AG04450 (cell line): ENCODE measurements around the gene HOXC12. TPM values are rescaled to one million over a fixed set of nuclear protein-coding genes. Genes with fewer than 3 reads are reported as not detected.

Experiments used
- CTCF ChIA-PET: fragments of 300-600, 350-600 bp; formaldehyde crosslinking; extraction: SDS; loops from one replicate; lab custom pipeline; 2022; ENCODE audit warnings: antibody characterized with exemption, inconsistent platforms; lab: Charles Lee
- POLR2A ChIA-PET: fragments of 350-600 bp; formaldehyde crosslinking; extraction: SDS; loops from one replicate; lab custom pipeline; 2021; ENCODE audit warnings: antibody characterized with exemption, inconsistent platforms; lab: Yijun Ruan, JAX
- DNase-seq: peaks from one replicate; pipeline ENCODE4 v3.0.0-alpha.2; 2011; ENCODE audit warnings: low read depth, low spot score
- H3K27ac ChIP-seq: one replicate; pipeline ENCODE4 v1.5.1; 2012; ENCODE audit warnings: low read depth, low read length, control low read depth
- H3K27me3 ChIP-seq: one replicate; pipeline ENCODE4 v1.6.0; 2012; ENCODE audit warnings: low read length; ENCODE audit not compliant: control insufficient read depth, insufficient read depth
- H3K4me3 ChIP-seq: 2 replicates; pipeline ENCODE4 v1.5.1; 2011; ENCODE audit warnings: mild to moderate bottlenecking, low read depth, low read length, control low read depth
- H3K9me3 ChIP-seq: 2 replicates; pipeline ENCODE4 v1.5.1; 2012; ENCODE audit warnings: low read length; ENCODE audit not compliant: control insufficient read depth, insufficient read depth
- polyA plus RNA-seq: library from polyadenylated mRNA; depleted of rRNA; stranded (reverse); fragments of >200 nt; gene quantifications from 2 replicates; pipeline ENCODE4 v1.2.3, GENCODE V29; 2011
- TF ChIP-seq, protein P1 (sequence below): IDR thresholded peaks from 2 replicates; pipeline ENCODE4 v1.5.1; 2011; ENCODE audit warnings: low read depth, low read length, control low read depth, inconsistent platforms

Gene HOXC12
- polyA plus RNA-seq, 1 experiment: not detected

DNA sequence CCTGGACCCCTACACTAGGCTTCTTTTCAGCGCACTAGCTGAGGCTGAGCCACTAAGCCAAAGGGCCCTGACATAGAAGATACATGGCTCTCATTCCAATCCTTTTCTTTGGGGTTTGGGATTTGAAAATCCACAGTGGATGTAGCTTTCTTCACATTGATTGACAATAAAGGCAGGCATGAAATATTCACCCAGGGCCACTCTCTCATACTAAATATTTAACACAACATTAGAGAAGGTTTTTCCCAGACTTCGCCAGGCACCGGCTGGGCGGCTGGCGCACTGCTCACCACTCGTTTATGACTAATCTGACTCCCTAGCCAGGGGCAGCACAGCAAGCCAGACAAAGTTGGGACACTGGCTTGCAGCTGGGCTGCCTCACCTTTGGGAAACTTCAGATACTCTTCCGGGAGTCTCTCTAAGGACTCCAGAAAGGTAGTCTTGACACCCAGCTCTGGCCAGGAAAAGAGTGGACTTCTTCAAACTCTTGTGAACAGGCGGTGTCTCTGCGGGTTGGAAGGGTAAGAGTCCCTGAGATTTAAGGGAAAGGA lies 17.5 kb downstream of the HOXC12 start:
- TF ChIP-seq, protein P1, sequence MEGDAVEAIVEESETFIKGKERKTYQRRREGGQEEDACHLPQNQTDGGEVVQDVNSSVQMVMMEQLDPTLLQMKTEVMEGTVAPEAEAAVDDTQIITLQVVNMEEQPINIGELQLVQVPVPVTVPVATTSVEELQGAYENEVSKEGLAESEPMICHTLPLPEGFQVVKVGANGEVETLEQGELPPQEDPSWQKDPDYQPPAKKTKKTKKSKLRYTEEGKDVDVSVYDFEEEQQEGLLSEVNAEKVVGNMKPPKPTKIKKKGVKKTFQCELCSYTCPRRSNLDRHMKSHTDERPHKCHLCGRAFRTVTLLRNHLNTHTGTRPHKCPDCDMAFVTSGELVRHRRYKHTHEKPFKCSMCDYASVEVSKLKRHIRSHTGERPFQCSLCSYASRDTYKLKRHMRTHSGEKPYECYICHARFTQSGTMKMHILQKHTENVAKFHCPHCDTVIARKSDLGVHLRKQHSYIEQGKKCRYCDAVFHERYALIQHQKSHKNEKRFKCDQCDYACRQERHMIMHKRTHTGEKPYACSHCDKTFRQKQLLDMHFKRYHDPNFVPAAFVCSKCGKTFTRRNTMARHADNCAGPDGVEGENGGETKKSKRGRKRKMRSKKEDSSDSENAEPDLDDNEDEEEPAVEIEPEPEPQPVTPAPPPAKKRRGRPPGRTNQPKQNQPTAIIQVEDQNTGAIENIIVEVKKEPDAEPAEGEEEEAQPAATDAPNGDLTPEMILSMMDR: no peak
- H3K27ac ChIP-seq: no peak overlapping the region
- H3K27me3 ChIP-seq: peaks cover 97% of the 10 kb centered on the region
- no peak overlapping the region for H3K4me3 ChIP-seq
- ChIA-PET POLR2A (no interaction called here), CTCF (no interaction called here)
- DNase-seq: no peak
- peaks cover 12% of the 10 kb centered on the region for H3K9me3 ChIP-seq

DNA sequence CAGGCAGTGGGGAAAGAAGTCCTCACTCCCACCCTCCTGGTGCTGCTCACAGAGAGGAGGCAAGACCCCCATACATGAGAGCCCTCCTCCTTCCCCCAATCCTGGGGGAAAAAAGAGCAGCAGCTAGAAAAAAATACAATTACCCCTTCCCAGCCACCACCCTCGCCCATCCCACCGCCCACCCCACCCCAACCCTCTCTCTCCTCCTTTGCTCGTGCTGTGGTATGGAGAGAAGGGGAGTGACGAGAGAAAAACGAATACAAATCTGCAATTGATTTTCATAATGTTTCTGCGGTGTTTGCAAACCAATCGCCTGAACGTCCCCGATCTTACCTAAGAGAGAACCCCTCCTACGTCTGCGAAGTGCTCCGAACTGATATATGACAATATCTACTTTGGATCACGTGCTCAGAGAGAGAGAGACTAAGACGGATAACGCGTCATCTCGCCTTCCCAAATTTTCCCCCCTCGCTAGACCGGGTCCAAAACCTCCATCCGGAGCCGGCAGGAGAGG lies 18.1 kb downstream of the HOXC12 start, which contains the start of gene HOXC11:
Gene HOXC11 (plus strand): TSS at position 405 of the 514 bp plus-strand sequence. CDS start 116 bp downstream, outside the sequence.
- Histone ChIP-seq H3K9me3 (peaks cover 12% of the 10 kb centered on the region), H3K4me3 (no peak within 1 kb of the TSS), H3K27ac (no peak within 1 kb of the TSS), H3K27me3 (peaks cover 96% of the 10 kb centered on the region)
- no peak for DNase-seq
- CTCF ChIA-PET: no interaction called here
- POLR2A ChIA-PET: no interaction called here
- TF ChIP-seq, protein P1: no peak

DNA sequence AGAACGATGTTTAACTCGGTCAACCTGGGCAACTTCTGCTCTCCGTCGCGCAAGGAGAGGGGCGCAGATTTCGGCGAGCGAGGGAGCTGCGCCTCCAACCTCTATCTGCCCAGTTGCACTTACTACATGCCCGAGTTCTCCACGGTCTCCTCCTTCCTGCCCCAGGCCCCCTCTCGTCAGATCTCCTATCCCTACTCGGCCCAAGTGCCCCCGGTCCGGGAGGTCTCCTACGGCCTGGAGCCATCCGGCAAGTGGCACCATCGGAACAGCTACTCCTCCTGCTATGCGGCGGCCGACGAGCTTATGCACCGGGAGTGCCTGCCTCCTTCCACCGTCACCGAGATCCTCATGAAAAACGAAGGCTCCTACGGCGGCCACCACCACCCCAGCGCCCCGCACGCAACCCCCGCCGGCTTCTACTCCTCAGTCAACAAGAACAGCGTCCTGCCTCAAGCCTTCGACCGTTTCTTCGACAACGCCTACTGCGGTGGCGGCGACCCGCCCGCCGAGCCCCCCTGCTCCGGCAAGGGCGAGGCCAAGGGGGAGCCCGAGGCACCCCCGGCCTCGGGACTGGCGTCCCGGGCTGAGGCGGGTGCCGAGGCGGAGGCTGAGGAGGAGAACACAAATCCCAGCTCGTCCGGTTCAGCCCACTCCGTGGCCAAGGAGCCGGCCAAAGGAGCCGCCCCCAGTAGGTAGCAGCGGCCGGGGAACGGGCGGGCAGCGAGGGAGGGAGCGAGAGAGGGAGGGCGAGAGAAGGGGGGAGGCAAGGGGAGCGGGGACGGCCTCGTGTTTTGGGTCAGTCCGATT lies 18.7 kb downstream of the HOXC12 start:
- Histone ChIP-seq H3K27ac (no peak overlapping the region), H3K27me3 (peaks cover 95% of the 10 kb centered on the region), H3K4me3 (no peak overlapping the region), H3K9me3 (peaks cover 12% of the 10 kb centered on the region)
- no peak for DNase-seq
- TF ChIP-seq, protein P1: no peak
- CTCF ChIA-PET: interaction anchor here (0.6 kb wide), 1 partner anchor 228 kb away, joined by 3 read pairs; no protein-coding TSS in a partner anchor
- POLR2A ChIA-PET: no interaction called here

DNA sequence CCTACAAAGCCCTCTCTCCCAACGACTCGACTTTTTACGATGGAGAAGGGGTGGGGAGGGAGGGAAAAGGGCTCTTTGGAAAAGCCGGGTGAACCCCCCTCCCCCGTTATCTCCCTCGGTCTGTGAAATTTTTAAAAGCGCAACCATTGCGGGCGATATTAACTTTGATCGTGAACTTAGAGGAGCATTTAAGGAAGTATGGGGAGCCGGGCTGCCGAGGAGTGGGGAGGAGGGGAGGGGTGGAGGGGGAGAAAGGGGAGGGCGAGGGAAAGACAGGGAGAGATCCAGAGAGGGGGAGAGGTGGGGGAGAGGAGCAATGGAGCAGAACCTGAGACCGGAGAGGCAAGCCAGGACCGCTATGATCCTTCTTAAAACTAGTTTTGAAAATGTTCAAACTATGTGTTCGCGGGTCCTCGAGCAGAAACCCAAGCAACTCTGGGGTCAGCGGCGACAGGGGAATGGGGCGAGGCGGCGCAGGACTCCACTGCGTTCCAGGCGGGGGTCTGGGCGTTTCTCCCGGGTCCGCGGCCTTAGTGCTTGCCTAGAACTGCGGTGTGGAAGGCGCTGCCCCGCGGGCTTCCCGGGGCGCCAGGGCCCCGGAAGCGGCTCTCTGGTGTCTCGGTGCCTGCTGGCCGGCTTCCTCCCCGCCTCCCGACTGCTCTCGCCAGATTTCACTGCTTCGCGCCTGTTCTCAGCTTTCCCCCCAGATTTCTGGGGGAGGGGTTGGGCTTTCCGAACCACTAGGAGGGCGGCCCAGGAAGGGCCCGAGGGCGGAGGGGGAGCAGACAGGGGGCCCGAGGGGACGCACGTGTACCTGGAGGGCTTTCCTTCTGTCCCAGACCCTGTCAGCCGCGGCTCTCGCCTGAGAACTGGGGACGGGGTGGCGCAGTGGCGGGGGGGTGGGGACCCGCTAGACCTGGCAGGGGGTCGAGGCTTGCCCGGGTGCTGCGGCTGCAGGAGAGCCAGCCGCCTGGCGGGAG lies 19.7 kb downstream of the HOXC12 start, which contains the start of gene HOTAIR:
Gene HOTAIR (minus strand): TSS at position 871 of the 980 bp plus-strand sequence.
- ChIA-PET CTCF (interaction anchor here (0.6 kb wide), 1 partner anchor 227 kb away, joined by 3 read pairs; no protein-coding TSS in a partner anchor), POLR2A (no interaction called here)
- Histone ChIP-seq H3K27ac (no peak within 1 kb of the TSS), H3K27me3 (peaks cover 95% of the 10 kb centered on the region), H3K4me3 (no peak within 1 kb of the TSS), H3K9me3 (peaks cover 12% of the 10 kb centered on the region)
- DNase-seq: no peak
- TF ChIP-seq, protein P1: no peak
